ENCODE results near the gene PRICKLE4. TPM values are rescaled to one million over a fixed set of nuclear protein-coding genes. Genes with fewer than 3 reads are reported as not detected.
A peak's percentile ranks its signal among the peaks of the same experiment; 100 is the strongest.

The PRICKLE4 gene
- total RNA-seq, 1 experiment from 2014 or later: 6.4 TPM

- TF ChIP-seq CTCF (IDR thresholded peaks at IDR 0.05; ENCODE audit: unreplicated experiment): no peak
- CTCF ChIA-PET: interaction anchor here (0.7 kb wide), 1 partner anchor 228 kb away, joined by 7 read pairs; no protein-coding TSS in a partner anchor
- intact Hi-C loops (cut with micrococcal nuclease; ENCODE audit: unreplicated experiment): no loop called here
- Mint-ChIP-seq H3K27ac (ENCODE audit: unreplicated experiment) (no peak overlapping the region), H3K4me3 (ENCODE audit: low read depth, unreplicated experiment) (peak overlapping the region; percentile 76), H3K4me1 (ENCODE audit: low read depth, unreplicated experiment) (peaks cover 16% of the 10 kb centered on the region), H3K36me3 (ENCODE audit: insufficient read depth, unreplicated experiment) (peaks cover 24% of the 10 kb centered on the region), H3K27me3 (ENCODE audit: unreplicated experiment) (no peaks in the 10 kb centered on the region), H3K9me3 (ENCODE audit: low read depth, unreplicated experiment) (no peaks in the 10 kb centered on the region)
- BruUV-seq (replicated peaks): no TSS peak
- DNase-seq: no peak
Observed at GRCh38 chr6:41736186-41736733, 44.3 kb upstream of the PRICKLE4 start.

DNA sequence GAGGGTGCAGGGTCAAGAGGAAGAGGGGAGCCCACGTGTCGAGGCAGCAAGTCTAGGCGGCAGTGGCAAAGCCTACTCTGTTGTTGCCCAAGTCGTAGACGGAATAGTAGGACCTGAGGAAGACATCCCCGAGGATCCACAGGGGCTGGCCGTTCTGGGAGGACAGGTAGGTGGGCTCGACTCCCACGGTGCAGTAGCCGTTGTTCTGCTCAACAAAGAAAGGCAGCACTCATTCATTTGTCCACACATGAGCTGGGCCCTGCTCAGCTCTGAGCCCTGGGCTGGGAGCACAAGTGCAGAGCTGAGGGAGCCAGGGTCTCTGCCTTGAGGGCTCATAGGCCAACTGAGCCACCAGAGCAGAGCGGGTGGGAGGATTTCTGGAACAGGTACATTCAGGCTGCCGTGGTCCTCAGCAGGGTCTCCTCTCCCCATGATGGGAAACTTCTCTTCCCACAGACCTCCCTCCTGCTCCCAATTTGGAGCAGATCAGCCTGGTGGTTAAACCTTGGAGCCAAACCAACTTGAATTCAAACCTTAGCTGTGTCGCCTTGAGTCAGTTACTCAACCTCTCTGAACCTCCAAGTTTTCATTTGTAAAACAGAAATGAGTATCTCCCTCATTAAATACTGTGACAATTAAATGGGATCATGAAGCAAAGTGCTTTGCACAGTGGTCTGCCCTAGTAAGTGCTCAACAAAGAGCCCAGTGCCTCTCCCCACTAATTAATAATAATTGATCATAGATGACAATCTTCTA, 43.6 kb upstream of the PRICKLE4 start:
- Mint-ChIP-seq H3K4me1 (ENCODE audit: low read depth, unreplicated experiment) (peaks cover 23% of the 10 kb centered on the region), H3K27me3 (ENCODE audit: unreplicated experiment) (no peaks in the 10 kb centered on the region), H3K27ac (ENCODE audit: unreplicated experiment) (no peak overlapping the region), H3K9me3 (ENCODE audit: low read depth, unreplicated experiment) (no peaks in the 10 kb centered on the region), H3K4me3 (ENCODE audit: low read depth, unreplicated experiment) (no peak overlapping the region), H3K36me3 (ENCODE audit: insufficient read depth, unreplicated experiment) (peaks cover 28% of the 10 kb centered on the region)
- no TSS peak for BruUV-seq (replicated peaks)
- intact Hi-C loops (cut with micrococcal nuclease; ENCODE audit: unreplicated experiment): no loop called here
- no peak for TF ChIP-seq CTCF (IDR thresholded peaks at IDR 0.05; ENCODE audit: unreplicated experiment)
- no peak for DNase-seq
- CTCF ChIA-PET: interaction anchor here (0.7 kb wide), 1 partner anchor 228 kb away, joined by 7 read pairs; no protein-coding TSS in a partner anchor

DNA sequence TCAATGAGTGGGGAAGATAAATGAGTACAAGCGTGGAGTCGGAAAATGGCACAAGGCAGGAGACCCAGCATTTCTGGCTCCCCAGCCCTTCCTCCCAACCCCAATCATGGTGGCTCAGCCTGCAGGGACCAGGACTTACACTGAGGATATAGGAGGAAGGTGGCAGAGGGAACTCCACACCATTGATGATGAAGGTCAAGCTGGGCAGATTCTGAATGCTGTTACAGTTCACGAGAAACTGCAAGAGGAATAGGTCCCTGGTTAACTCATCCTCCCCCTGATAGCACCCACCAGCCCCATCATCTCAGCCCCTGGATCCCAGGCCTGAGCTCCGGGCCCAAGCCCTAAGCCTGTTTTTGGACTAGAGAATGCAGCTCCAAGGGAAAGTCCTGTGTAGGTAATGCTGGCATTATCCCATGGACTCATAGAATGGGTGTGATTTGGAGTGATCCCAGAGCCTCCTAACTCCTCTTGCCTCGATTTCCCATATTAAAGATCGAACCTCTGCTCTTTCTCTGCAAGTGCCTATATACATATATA, 42.9 kb upstream of the PRICKLE4 start:
- no peaks in the 10 kb centered on the region for H3K9me3 Mint-ChIP-seq (ENCODE audit: low read depth, unreplicated experiment)
- no peak for DNase-seq
- TF ChIP-seq CTCF (IDR thresholded peaks at IDR 0.05; ENCODE audit: unreplicated experiment): no peak
- BruUV-seq (replicated peaks): no TSS peak
- intact Hi-C loops (cut with micrococcal nuclease; ENCODE audit: unreplicated experiment): no loop called here
- no peaks in the 10 kb centered on the region for H3K27me3 Mint-ChIP-seq (ENCODE audit: unreplicated experiment)
- CTCF ChIA-PET: no interaction called here
- H3K36me3 Mint-ChIP-seq (ENCODE audit: insufficient read depth, unreplicated experiment): peaks cover 29% of the 10 kb centered on the region
- no peak overlapping the region for H3K4me3 Mint-ChIP-seq (ENCODE audit: low read depth, unreplicated experiment)
- peaks cover 20% of the 10 kb centered on the region for H3K4me1 Mint-ChIP-seq (ENCODE audit: low read depth, unreplicated experiment)
- no peak overlapping the region for H3K27ac Mint-ChIP-seq (ENCODE audit: unreplicated experiment)

- H3K27me3 Mint-ChIP-seq (ENCODE audit: unreplicated experiment): no peaks in the 10 kb centered on the region
- peaks cover 24% of the 10 kb centered on the region for H3K4me1 Mint-ChIP-seq (ENCODE audit: low read depth, unreplicated experiment)
- no peak for TF ChIP-seq CTCF (IDR thresholded peaks at IDR 0.05; ENCODE audit: unreplicated experiment)
- no peaks in the 10 kb centered on the region for H3K9me3 Mint-ChIP-seq (ENCODE audit: low read depth, unreplicated experiment)
- intact Hi-C loops (cut with micrococcal nuclease; ENCODE audit: unreplicated experiment): no loop called here
- no TSS peak for BruUV-seq (replicated peaks)
- peaks cover 24% of the 10 kb centered on the region for H3K36me3 Mint-ChIP-seq (ENCODE audit: insufficient read depth, unreplicated experiment)
- CTCF ChIA-PET: interaction anchor here (0.7 kb wide), 1 partner anchor 136 kb away, joined by 5 read pairs; no protein-coding TSS in a partner anchor
- H3K27ac Mint-ChIP-seq (ENCODE audit: unreplicated experiment): no peak overlapping the region
- DNase-seq: no peak
- no peak overlapping the region for H3K4me3 Mint-ChIP-seq (ENCODE audit: low read depth, unreplicated experiment)
Observed at GRCh38 chr6:41739041-41739440, 41.5 kb upstream of the PRICKLE4 start.

Data from Calu3 (cell line).